ENCODE results near the gene CAPS.

DNA sequence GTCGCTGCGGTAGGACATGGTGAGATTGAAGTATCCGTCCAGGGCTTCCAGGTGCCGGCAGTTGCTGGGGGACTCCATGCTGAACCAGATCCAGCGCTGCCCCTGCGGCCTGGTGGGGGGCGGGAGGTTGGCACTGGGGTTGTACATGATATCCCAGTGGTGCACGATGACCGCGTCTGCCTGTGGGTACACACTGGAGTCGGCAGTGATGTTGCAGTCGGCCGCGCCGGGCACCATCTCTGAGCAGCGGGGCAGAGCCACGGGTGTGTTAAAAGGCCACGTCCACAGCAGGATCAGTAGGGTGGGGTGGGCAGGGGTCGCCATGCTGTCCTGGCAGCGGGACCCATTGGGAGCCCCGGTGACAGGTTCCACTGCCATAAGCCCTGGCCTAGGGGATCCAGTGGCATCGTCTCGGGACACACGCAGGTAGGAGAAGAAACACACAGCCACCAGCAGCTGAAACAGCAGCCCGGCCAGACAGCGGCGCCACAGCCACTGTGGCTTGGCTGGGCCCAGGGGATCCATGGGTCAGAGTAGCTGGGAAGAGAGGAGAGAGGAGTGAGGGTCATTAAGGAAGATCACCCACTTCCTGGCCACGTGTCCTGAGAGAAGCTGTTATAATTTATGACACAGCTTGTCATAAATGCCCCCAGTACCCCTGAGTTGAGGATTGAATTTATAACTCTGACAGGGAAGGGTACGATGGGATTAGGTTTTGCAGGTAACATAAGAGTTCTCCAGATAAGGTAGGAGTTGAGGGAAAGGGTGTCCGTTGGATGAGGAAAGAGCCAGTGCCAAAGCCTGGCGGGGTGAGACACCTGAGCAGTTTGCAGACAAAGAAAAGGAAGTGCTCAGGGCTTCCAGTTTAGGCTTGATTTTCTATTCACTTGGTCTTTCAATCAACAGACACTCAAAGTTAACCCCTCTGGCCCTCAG, 46.6 kb upstream of the CAPS start:
- TF ChIP-seq ESRRG (CRISPR knock-in tag; IDR thresholded peaks at IDR 0.05) = no peak
- TF ChIP-seq, protein P1, sequence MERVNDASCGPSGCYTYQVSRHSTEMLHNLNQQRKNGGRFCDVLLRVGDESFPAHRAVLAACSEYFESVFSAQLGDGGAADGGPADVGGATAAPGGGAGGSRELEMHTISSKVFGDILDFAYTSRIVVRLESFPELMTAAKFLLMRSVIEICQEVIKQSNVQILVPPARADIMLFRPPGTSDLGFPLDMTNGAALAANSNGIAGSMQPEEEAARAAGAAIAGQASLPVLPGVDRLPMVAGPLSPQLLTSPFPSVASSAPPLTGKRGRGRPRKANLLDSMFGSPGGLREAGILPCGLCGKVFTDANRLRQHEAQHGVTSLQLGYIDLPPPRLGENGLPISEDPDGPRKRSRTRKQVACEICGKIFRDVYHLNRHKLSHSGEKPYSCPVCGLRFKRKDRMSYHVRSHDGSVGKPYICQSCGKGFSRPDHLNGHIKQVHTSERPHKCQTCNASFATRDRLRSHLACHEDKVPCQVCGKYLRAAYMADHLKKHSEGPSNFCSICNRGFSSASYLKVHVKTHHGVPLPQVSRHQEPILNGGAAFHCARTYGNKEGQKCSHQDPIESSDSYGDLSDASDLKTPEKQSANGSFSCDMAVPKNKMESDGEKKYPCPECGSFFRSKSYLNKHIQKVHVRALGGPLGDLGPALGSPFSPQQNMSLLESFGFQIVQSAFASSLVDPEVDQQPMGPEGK (CRISPR knock-in tag; IDR thresholded peaks at IDR 0.05; ENCODE audit: borderline replicate concordance) = no peak
- TF ChIP-seq ZNF8 (CRISPR knock-in tag; IDR thresholded peaks at IDR 0.05) = no peak
- TF ChIP-seq ZFP30 (CRISPR knock-in tag; IDR thresholded peaks at IDR 0.05) = no peak
- no peak for TF ChIP-seq RARB (CRISPR knock-in tag; IDR thresholded peaks at IDR 0.05)
- TF ChIP-seq TCF4 (CRISPR knock-in tag; IDR thresholded peaks at IDR 0.05; ENCODE audit: borderline replicate concordance) = no peak
- no peak for TF ChIP-seq ARNTL (CRISPR knock-in tag; IDR thresholded peaks at IDR 0.05; ENCODE audit: borderline replicate concordance, low read depth)
